ENCODE results near the gene EPB42. TPM values are rescaled to one million over a fixed set of nuclear protein-coding genes. Genes with fewer than 3 reads are reported as not detected.

The EPB42 gene
- polyA plus RNA-seq, 1 of the 3 experiments (the other 2 are of a cell fraction), result not detected

DNA sequence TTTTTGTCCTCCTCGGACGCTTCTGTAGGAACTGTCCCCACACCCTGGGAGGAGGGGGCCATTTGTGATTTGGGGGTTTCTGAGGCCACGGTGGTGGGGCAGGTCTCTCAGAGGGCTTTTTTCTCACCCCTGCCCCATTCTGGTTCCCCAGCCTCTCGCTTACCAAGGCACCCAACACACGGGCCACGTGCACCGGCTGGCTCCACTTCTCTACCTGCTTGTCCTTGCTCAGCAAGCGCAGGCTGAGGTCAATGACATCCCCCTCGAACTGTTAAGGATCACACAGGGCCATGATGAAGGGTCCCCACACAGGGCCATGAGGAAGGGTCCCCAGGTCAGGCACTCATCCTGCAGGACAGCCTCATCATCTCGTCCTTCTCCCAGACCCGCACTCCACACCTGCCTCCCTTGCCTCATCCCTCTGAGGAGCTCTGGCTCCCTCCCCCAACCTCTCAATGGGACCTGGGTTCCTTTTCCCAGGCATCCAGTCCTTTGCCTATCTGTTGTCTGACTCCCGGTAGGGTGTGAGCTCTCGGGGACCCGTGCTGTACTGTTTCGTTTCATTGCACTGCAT lies 10.6 kb downstream of the EPB42 start:
- no peak for DNase-seq
- peaks cover 0 to 12% of the 10 kb centered on the region in 2 experiments; a peak in 1 of 4 replicates for H3K4me1 ChIP-seq (ENCODE audit: control insufficient read depth in 1 of 2, insufficient read depth in 2 of 2, low read depth in 1 of 2, low read length in 1 of 2)
- H3K4me2 ChIP-seq, result no peak overlapping the region
- CTCF ChIA-PET, result interaction anchor here (0.7 to 11.9 kb wide), 3 partner anchors 24 to 75 kb away, joined by 3 to 70 read pairs (median 3); no protein-coding TSS in a partner anchor
- no peaks in the 10 kb centered on the region for H3K9me3 ChIP-seq
- no peak overlapping the region for H3K9ac ChIP-seq
- no peak overlapping the region for H3K4me3 ChIP-seq (ENCODE audit: low read depth in 2 of 2, low read length in 1 of 2)
- POLR2A ChIA-PET, result no interaction called here
- H3F3A ChIP-seq (replicated peaks; ENCODE audit: insufficient read depth), result no peaks in the 10 kb centered on the region
- H3K9me2 ChIP-seq, result no peaks in the 10 kb centered on the region
- WGBS (ENCODE audit: low lambda C conversion rate), result 73% methylated on average over 15 of the region's 15 CpGs
- H3K27me3 ChIP-seq (ENCODE audit: insufficient read depth), result no peaks in the 10 kb centered on the region
- H4K20me1 ChIP-seq (ENCODE audit: insufficient read depth), result no peaks in the 10 kb centered on the region
- H2AFZ ChIP-seq (ENCODE audit: low read depth), result no peak overlapping the region
- H3K36me3 ChIP-seq (replicated peaks in 1 of 2; ENCODE audit: control insufficient read depth in 1 of 2, insufficient read depth in 2 of 2, low read length in 1 of 2), result no peaks in the 10 kb centered on the region
- TF ChIP-seq TEAD4 (IDR thresholded peaks at IDR 0.05; ENCODE audit: borderline replicate concordance, insufficient read depth) (no peak), REST (IDR thresholded peaks at IDR 0.05; ENCODE audit: low read depth, low read length) (no peak), RXRA (IDR thresholded peaks at IDR 0.05; ENCODE audit: borderline replicate concordance, low read depth) (no peak)
- no peaks in the 10 kb centered on the region for H3K79me2 ChIP-seq (ENCODE audit: insufficient read depth)
- H3K27ac ChIP-seq (ENCODE audit: low read depth in 2 of 2, low read length in 1 of 2), result no peak overlapping the region

DNA sequence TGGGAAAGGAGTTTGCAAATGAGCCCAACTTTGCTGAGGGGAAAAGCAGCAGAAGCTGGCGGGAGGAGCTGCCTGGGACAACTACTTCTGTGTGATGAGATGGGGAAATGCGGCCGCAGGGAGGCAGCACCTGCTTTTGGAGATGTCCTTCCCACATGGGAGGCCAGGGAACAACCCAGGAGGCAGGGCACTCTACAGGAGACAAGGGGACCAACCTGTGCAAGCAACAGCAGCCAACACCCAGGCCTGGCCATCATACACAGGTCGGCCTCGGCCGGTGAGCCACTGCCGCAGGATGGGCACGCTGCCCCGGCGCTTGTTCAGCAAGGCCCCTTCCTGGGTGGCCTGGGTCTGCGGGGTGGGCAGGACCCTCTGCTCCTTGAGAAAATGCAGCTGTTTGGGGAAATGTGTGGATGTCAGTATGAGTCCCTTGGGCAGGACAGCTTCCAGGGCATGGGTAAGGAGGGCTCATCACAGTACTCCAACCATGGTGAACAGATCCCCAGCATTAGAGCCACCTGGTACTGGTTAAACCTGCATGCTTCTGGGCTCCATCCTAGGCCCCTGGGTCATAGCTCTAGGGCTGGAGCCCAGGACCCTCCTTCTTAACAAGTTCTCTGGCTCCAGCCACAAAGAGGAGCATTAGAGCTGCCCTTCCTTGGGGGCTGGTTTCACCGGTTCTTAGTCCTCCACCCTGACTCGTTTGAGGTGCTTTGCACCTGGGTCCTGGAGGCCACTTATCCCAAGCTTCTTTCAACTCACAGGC lies 11.6 kb downstream of the EPB42 start:
- Histone ChIP-seq H3K4me3 (ENCODE audit: low read depth in 2 of 2, low read length in 1 of 2) (no peak overlapping the region), H4K20me1 (ENCODE audit: insufficient read depth) (no peaks in the 10 kb centered on the region), H3K9me3 (no peaks in the 10 kb centered on the region), H3K27ac (ENCODE audit: low read depth in 2 of 2, low read length in 1 of 2) (no peak overlapping the region), H3K9me2 (no peaks in the 10 kb centered on the region), H2AFZ (ENCODE audit: low read depth) (no peak overlapping the region), H3K27me3 (ENCODE audit: insufficient read depth) (no peaks in the 10 kb centered on the region), H3K4me1 (ENCODE audit: control insufficient read depth in 1 of 2, insufficient read depth in 2 of 2, low read depth in 1 of 2, low read length in 1 of 2) (peaks cover 0 to 12% of the 10 kb centered on the region in 2 experiments; a peak in 1 of 4 replicates), H3K36me3 (replicated peaks in 1 of 2; ENCODE audit: control insufficient read depth in 1 of 2, insufficient read depth in 2 of 2, low read length in 1 of 2) (no peaks in the 10 kb centered on the region), H3K4me2 (no peak overlapping the region), H3K79me2 (ENCODE audit: insufficient read depth) (no peaks in the 10 kb centered on the region), H3F3A (replicated peaks; ENCODE audit: insufficient read depth) (no peaks in the 10 kb centered on the region), H3K9ac (no peak overlapping the region)
- no peak for DNase-seq
- ChIA-PET POLR2A (no interaction called here), CTCF (interaction anchor here (11.9 kb wide), 1 partner anchor 76 kb away, joined by 70 read pairs; no protein-coding TSS in a partner anchor)
- TF ChIP-seq RFX5 (IDR thresholded peaks at IDR 0.05; ENCODE audit: low read length) (no peak), MXI1 (IDR thresholded peaks at IDR 0.05; ENCODE audit: low read depth, low read length) (no peak), NFIC (IDR thresholded peaks at IDR 0.05; ENCODE audit: borderline replicate concordance) (no peak), CHD2 (IDR thresholded peaks at IDR 0.05; ENCODE audit: low read length, partially characterized antibody) (no peak), GABPA (IDR thresholded peaks at IDR 0.05; ENCODE audit: low read depth) (no peak), RAD21 (IDR thresholded peaks at IDR 0.05; ENCODE audit: low read length) (no peak), MEF2A (IDR thresholded peaks at IDR 0.05; ENCODE audit: borderline replicate concordance, low read depth) (no peak), RXRA (IDR thresholded peaks at IDR 0.05; ENCODE audit: borderline replicate concordance, low read depth) (no peak), FOXM1 (IDR thresholded peaks at IDR 0.05; ENCODE audit: low read depth) (no peak), TEAD4 (IDR thresholded peaks at IDR 0.05; ENCODE audit: borderline replicate concordance, insufficient read depth) (no peak), YY1 (IDR thresholded peaks at IDR 0.05; ENCODE audit: low read depth) (no peak), SMC3 (IDR thresholded peaks at IDR 0.05; ENCODE audit: low read depth, low read length) (no peak)
- WGBS (ENCODE audit: low lambda C conversion rate), result 78% methylated on average over 6 of the region's 13 CpGs
